Measurements from ENCODE around the gene EYA2.

Gene EYA2

GRCh38 chr20:47126709-47127108 is 232.1 kb downstream of the EYA2 start:
- Histone ChIP-seq H3K4me2 (ENCODE audit: low read length) (peak overlapping the region; percentile 68), H3K9me3 (replicated peaks; ENCODE audit: low read length) (no peaks in the 10 kb centered on the region), H3K4me1 (ENCODE audit: control insufficient read depth, insufficient read depth, low read length) (peaks cover 42% of the 10 kb centered on the region), H3K27me3 (ENCODE audit: control insufficient read depth, insufficient read depth, low read length) (no peaks in the 10 kb centered on the region), H3K4me3 (ENCODE audit: low read length) (peak overlapping the region; percentile 18), H3K36me3 (ENCODE audit: insufficient read depth, low read length) (no peaks in the 10 kb centered on the region), H3K9ac (ENCODE audit: low read depth, low read length) (peak overlapping the region; percentile 71)

- Histone ChIP-seq H3K4me3 (ENCODE audit: low read length) (no peak overlapping the region), H3K4me2 (ENCODE audit: low read length) (no peak overlapping the region), H3K9me3 (replicated peaks; ENCODE audit: low read length) (no peaks in the 10 kb centered on the region), H3K36me3 (ENCODE audit: insufficient read depth, low read length) (no peaks in the 10 kb centered on the region), H3K27me3 (ENCODE audit: control insufficient read depth, insufficient read depth, low read length) (no peaks in the 10 kb centered on the region), H3K4me1 (ENCODE audit: control insufficient read depth, insufficient read depth, low read length) (peaks cover 42% of the 10 kb centered on the region), H3K9ac (ENCODE audit: low read depth, low read length) (peak overlapping the region; percentile 46)
Observed at GRCh38 chr20:47127546-47127945, 232.9 kb downstream of the EYA2 start.

- Histone ChIP-seq H3K9me3 (replicated peaks; ENCODE audit: low read length) (no peaks in the 10 kb centered on the region), H3K9ac (ENCODE audit: low read depth, low read length) (peak overlapping the region; percentile 1), H3K4me1 (ENCODE audit: control insufficient read depth, insufficient read depth, low read length) (peaks cover 42% of the 10 kb centered on the region), H3K27me3 (ENCODE audit: control insufficient read depth, insufficient read depth, low read length) (no peaks in the 10 kb centered on the region), H3K36me3 (ENCODE audit: insufficient read depth, low read length) (no peaks in the 10 kb centered on the region), H3K4me2 (ENCODE audit: low read length) (no peak overlapping the region), H3K4me3 (ENCODE audit: low read length) (no peak overlapping the region)
Observed at GRCh38 chr20:47127999-47128398, 233.4 kb downstream of the EYA2 start.

GRCh38 chr20:47129306-47129705 is 234.7 kb downstream of the EYA2 start:
- no peak overlapping the region for H3K9ac ChIP-seq (ENCODE audit: low read depth, low read length)
- no peaks in the 10 kb centered on the region for H3K27me3 ChIP-seq (ENCODE audit: control insufficient read depth, insufficient read depth, low read length)
- H3K4me3 ChIP-seq (ENCODE audit: low read length), result no peak overlapping the region
- H3K4me2 ChIP-seq (ENCODE audit: low read length), result no peak overlapping the region
- H3K9me3 ChIP-seq (replicated peaks; ENCODE audit: low read length), result no peaks in the 10 kb centered on the region
- peaks cover 47% of the 10 kb centered on the region for H3K4me1 ChIP-seq (ENCODE audit: control insufficient read depth, insufficient read depth, low read length)
- no peaks in the 10 kb centered on the region for H3K36me3 ChIP-seq (ENCODE audit: insufficient read depth, low read length)

GRCh38 chr20:47133809-47134456 is 239.3 kb downstream of the EYA2 start:
- H3K9me3 ChIP-seq (replicated peaks; ENCODE audit: low read length), result no peaks in the 10 kb centered on the region
- no peak overlapping the region for H3K4me3 ChIP-seq (ENCODE audit: low read length)
- H3K4me1 ChIP-seq (ENCODE audit: control insufficient read depth, insufficient read depth, low read length), result peaks cover 29% of the 10 kb centered on the region
- H3K9ac ChIP-seq (ENCODE audit: low read depth, low read length), result no peak overlapping the region
- no peak overlapping the region for H3K4me2 ChIP-seq (ENCODE audit: low read length)
- H3K36me3 ChIP-seq (ENCODE audit: insufficient read depth, low read length), result no peaks in the 10 kb centered on the region
- H3K27me3 ChIP-seq (ENCODE audit: control insufficient read depth, insufficient read depth, low read length), result no peaks in the 10 kb centered on the region

GRCh38 chr20:47136782-47137181 is 242.1 kb downstream of the EYA2 start:
- Histone ChIP-seq H3K4me3 (ENCODE audit: low read length) (no peak overlapping the region), H3K4me2 (ENCODE audit: low read length) (no peak overlapping the region), H3K27me3 (ENCODE audit: control insufficient read depth, insufficient read depth, low read length) (no peaks in the 10 kb centered on the region), H3K4me1 (ENCODE audit: control insufficient read depth, insufficient read depth, low read length) (peaks cover 29% of the 10 kb centered on the region), H3K9me3 (replicated peaks; ENCODE audit: low read length) (no peaks in the 10 kb centered on the region), H3K9ac (ENCODE audit: low read depth, low read length) (no peak overlapping the region), H3K36me3 (ENCODE audit: insufficient read depth, low read length) (no peaks in the 10 kb centered on the region)

GRCh38 chr20:47137231-47137870 is 242.7 kb downstream of the EYA2 start:
- Histone ChIP-seq H3K27me3 (ENCODE audit: control insufficient read depth, insufficient read depth, low read length) (no peaks in the 10 kb centered on the region), H3K4me3 (ENCODE audit: low read length) (no peak overlapping the region), H3K36me3 (ENCODE audit: insufficient read depth, low read length) (no peaks in the 10 kb centered on the region), H3K9ac (ENCODE audit: low read depth, low read length) (no peak overlapping the region), H3K9me3 (replicated peaks; ENCODE audit: low read length) (no peaks in the 10 kb centered on the region), H3K4me1 (ENCODE audit: control insufficient read depth, insufficient read depth, low read length) (peaks cover 29% of the 10 kb centered on the region), H3K4me2 (ENCODE audit: low read length) (peak overlapping the region; percentile 20)

- no peaks in the 10 kb centered on the region for H3K9me3 ChIP-seq (replicated peaks; ENCODE audit: low read length)
- peaks cover 14% of the 10 kb centered on the region for H3K4me1 ChIP-seq (ENCODE audit: control insufficient read depth, insufficient read depth, low read length)
- H3K4me3 ChIP-seq (ENCODE audit: low read length), result no peak overlapping the region
- H3K9ac ChIP-seq (ENCODE audit: low read depth, low read length), result no peak overlapping the region
- H3K36me3 ChIP-seq (ENCODE audit: insufficient read depth, low read length), result no peaks in the 10 kb centered on the region
- H3K27me3 ChIP-seq (ENCODE audit: control insufficient read depth, insufficient read depth, low read length), result no peaks in the 10 kb centered on the region
- no peak overlapping the region for H3K4me2 ChIP-seq (ENCODE audit: low read length)
Observed at GRCh38 chr20:47139934-47140535, 245.4 kb downstream of the EYA2 start.

- H3K4me3 ChIP-seq (ENCODE audit: low read length), result no peak overlapping the region
- no peaks in the 10 kb centered on the region for H3K9me3 ChIP-seq (replicated peaks; ENCODE audit: low read length)
- peaks cover 14% of the 10 kb centered on the region for H3K4me1 ChIP-seq (ENCODE audit: control insufficient read depth, insufficient read depth, low read length)
- H3K27me3 ChIP-seq (ENCODE audit: control insufficient read depth, insufficient read depth, low read length), result no peaks in the 10 kb centered on the region
- H3K36me3 ChIP-seq (ENCODE audit: insufficient read depth, low read length), result no peaks in the 10 kb centered on the region
- H3K4me2 ChIP-seq (ENCODE audit: low read length), result no peak overlapping the region
- H3K9ac ChIP-seq (ENCODE audit: low read depth, low read length), result no peak overlapping the region
Observed at GRCh38 chr20:47141350-47141921, 246.8 kb downstream of the EYA2 start.

GRCh38 chr20:47141941-47142773 is 247.5 kb downstream of the EYA2 start:
- H3K27me3 ChIP-seq (ENCODE audit: control insufficient read depth, insufficient read depth, low read length), result no peaks in the 10 kb centered on the region

GRCh38 chr20:47142774-47143170 is 248.1 kb downstream of the EYA2 start:
- H3K27me3 ChIP-seq (ENCODE audit: control insufficient read depth, insufficient read depth, low read length), result no peaks in the 10 kb centered on the region
- H3K4me3 ChIP-seq (ENCODE audit: low read length), result no peak overlapping the region
- H3K9ac ChIP-seq (ENCODE audit: low read depth, low read length), result no peak overlapping the region
- H3K9me3 ChIP-seq (replicated peaks; ENCODE audit: low read length), result no peaks in the 10 kb centered on the region
- H3K4me1 ChIP-seq (ENCODE audit: control insufficient read depth, insufficient read depth, low read length), result peaks cover 12% of the 10 kb centered on the region
- H3K4me2 ChIP-seq (ENCODE audit: low read length), result no peak overlapping the region
- H3K36me3 ChIP-seq (ENCODE audit: insufficient read depth, low read length), result no peaks in the 10 kb centered on the region

More at GRCh38 chr20:47141941-47142773, 247.5 kb downstream of the EYA2 start:
- H3K4me2 ChIP-seq (ENCODE audit: low read length), result no peak overlapping the region
- no peaks in the 10 kb centered on the region for H3K36me3 ChIP-seq (ENCODE audit: insufficient read depth, low read length)
- no peaks in the 10 kb centered on the region for H3K9me3 ChIP-seq (replicated peaks; ENCODE audit: low read length)
- no peak overlapping the region for H3K4me3 ChIP-seq (ENCODE audit: low read length)
- H3K4me1 ChIP-seq (ENCODE audit: control insufficient read depth, insufficient read depth, low read length), result peaks cover 14% of the 10 kb centered on the region
- H3K9ac ChIP-seq (ENCODE audit: low read depth, low read length), result no peak overlapping the region
